Ovary (tissue), 3 donors: ENCODE data around the gene TLN1.

Source experiments
- CTCF ChIP-seq, 3 donors: fragments of 450-650 bp in 2 of 3; fragments of 200-600 bp in 1 of 3; IDR thresholded peaks; one replicate each; pipeline versions ENCODE4 v1.5.1 to v1.8.0; 2016 to 2022; ENCODE audit warnings: antibody characterized with exemption in 3 of 3, mild to moderate bottlenecking in 1 of 3
- EP300 ChIP-seq: sonication (generic); formaldehyde crosslinking; IDR thresholded peaks from one replicate; pipeline ENCODE4 v1.6.1; 2017; ENCODE audit warnings: antibody characterized with exemption
- POLR2A ChIP-seq: fragments of 450-650 bp; IDR thresholded peaks from one replicate; pipeline ENCODE4 v1.6.1; 2017; ENCODE audit warnings: antibody characterized with exemption, mild to moderate bottlenecking, moderate library complexity
- donor health status: DM: no; HTN: no; CAD: no.

GRCh38 chr9:35771075-35771433, 39.1 kb upstream of the TLN1 start:
- TF ChIP-seq CTCF (IDR thresholded peaks at IDR 0.05), result no peak
- TF ChIP-seq EP300, result no peak
- TF ChIP-seq POLR2A, result no peak
